IMR-90 (cell line): ENCODE results near the gene DOCK1. TPM values are rescaled to one million over a fixed set of nuclear protein-coding genes. Genes with fewer than 3 reads are reported as not detected.

Source experiments
- ATAC-seq: fragments of 200-7000 bp; cut with Tn5 transposase; 2 replicates; pipeline ENCODE4 v1.9.1; 2020; ENCODE audit warnings: low read depth, mild to moderate bottlenecking, moderate library complexity
- BruUV-seq: library from RNA; stranded (reverse); fragments of 400-500 nt; replicated peaks from 2 replicates; lab custom pipeline; 2021; lab: Mats Ljungman, UMichigan
- CTCF ChIA-PET: fragments of 300-600 bp; formaldehyde crosslinking; extraction: SDS; loops from one replicate; lab custom pipeline; 2021; ENCODE audit warnings: antibody characterized with exemption; lab: Yijun Ruan, JAX
- POLR2A ChIA-PET: fragments of 300-600 bp; sonication (Branson Sonifier 250); formaldehyde crosslinking; loops from one replicate; lab custom pipeline; 2022; ENCODE audit warnings: antibody characterized with exemption; ENCODE audit not compliant: unreplicated experiment; lab: Charles Lee
- DNase-seq: peaks from one replicate; pipeline ENCODE4 v3.0.0; 2013
- H2AFZ ChIP-seq: replicated peaks from 2 replicates; pipeline ENCODE3; 2013; ENCODE audit warnings: low read length, mild to moderate bottlenecking; ENCODE audit not compliant: poor library complexity
- H2AK5ac ChIP-seq: 2 replicates; pipeline ENCODE4 v1.6.1; 2013; ENCODE audit warnings: low read depth, low read length, inconsistent platforms
- H2AK9ac ChIP-seq: replicated peaks from 2 replicates; pipeline ENCODE3; 2013; ENCODE audit warnings: mild to moderate bottlenecking, low read depth, low read length, moderate library complexity; ENCODE audit not compliant: poor library complexity
- H2BK120ac ChIP-seq: 2 replicates; pipeline ENCODE4 v1.6.1; 2013; ENCODE audit warnings: low read depth, low read length, inconsistent platforms
- H2BK15ac ChIP-seq: 3 replicates; pipeline ENCODE4 v1.6.1; 2013; ENCODE audit warnings: low read depth, low read length, inconsistent platforms
- H2BK20ac ChIP-seq: 2 replicates; pipeline ENCODE4 v1.6.1; 2013; ENCODE audit warnings: low read depth, mild to moderate bottlenecking, inconsistent platforms, low read length, moderate library complexity
- H2BK5ac ChIP-seq: 2 replicates; pipeline ENCODE4 v1.6.1; 2013; ENCODE audit warnings: mild to moderate bottlenecking, low read depth, low read length, inconsistent platforms; ENCODE audit not compliant: poor library complexity, severe bottlenecking
- H3K14ac ChIP-seq: replicated peaks from 2 replicates; pipeline ENCODE4 v1.6.1; 2013; ENCODE audit warnings: low read depth, low read length, inconsistent platforms
- H3K18ac ChIP-seq: 2 replicates; pipeline ENCODE4 v1.6.1; 2013; ENCODE audit warnings: low read depth, low read length, control low read depth
- H3K23ac ChIP-seq: 2 replicates; pipeline ENCODE4 v1.6.1; 2013; ENCODE audit warnings: low read depth, low read length, inconsistent platforms
- H3K27ac ChIP-seq: 2 replicates; pipeline ENCODE4 v1.5.1; 2013; ENCODE audit warnings: mild to moderate bottlenecking, control low read depth, low read length; ENCODE audit not compliant: insufficient read depth
- H3K27me3 ChIP-seq: 2 replicates; pipeline ENCODE4 v1.6.1; 2013; ENCODE audit warnings: low read length; ENCODE audit not compliant: control insufficient read depth, insufficient read depth
- H3K36me3 ChIP-seq: 2 replicates; pipeline ENCODE4 v1.6.1; 2013; ENCODE audit warnings: low read length, mixed read lengths; ENCODE audit not compliant: control insufficient read depth, insufficient read depth
- H3K4ac ChIP-seq: 2 replicates; pipeline ENCODE4 v1.6.1; 2013; ENCODE audit warnings: low read depth, low read length, inconsistent platforms
- H3K4me1 ChIP-seq: 2 replicates; pipeline ENCODE4 v1.6.1; 2013; ENCODE audit warnings: low read length, mixed read lengths; ENCODE audit not compliant: control insufficient read depth, insufficient read depth
- H3K4me2 ChIP-seq: 2 replicates; pipeline ENCODE4 v1.6.1; 2013; ENCODE audit warnings: low read depth, mild to moderate bottlenecking, control low read depth, low read length, moderate library complexity
- H3K4me3 ChIP-seq: 2 replicates; pipeline ENCODE4 v1.5.1; 2013; ENCODE audit warnings: low read depth, mild to moderate bottlenecking, control low read depth, low read length, moderate library complexity; ENCODE audit not compliant: insufficient read depth
- H3K56ac ChIP-seq: 2 replicates; pipeline ENCODE4 v1.6.1; 2013; ENCODE audit warnings: low read length, inconsistent platforms; ENCODE audit not compliant: insufficient read depth; ENCODE audit errors: extremely low read depth
- H3K79me1 ChIP-seq, 2 experiments: 2 replicates each; pipeline ENCODE4 v1.6.1; 2013; ENCODE audit warnings: low read length in 2 of 2, inconsistent platforms in 1 of 2, low read depth in 1 of 2
- H3K9ac ChIP-seq: 2 replicates; pipeline ENCODE4 v1.6.1; 2013; ENCODE audit warnings: low read depth, low read length, control low read depth
- H3K9me1 ChIP-seq: 2 replicates; pipeline ENCODE4 v1.6.1; 2013; ENCODE audit warnings: low read length, inconsistent platforms; ENCODE audit not compliant: insufficient read depth
- H3K9me3 ChIP-seq: 2 replicates; pipeline ENCODE4 v1.6.1; 2013; ENCODE audit warnings: low read length; ENCODE audit not compliant: control insufficient read depth, insufficient read depth
- H4K20me1 ChIP-seq: 2 replicates; pipeline ENCODE4 v1.6.1; 2013; ENCODE audit warnings: low read length, inconsistent platforms; ENCODE audit not compliant: insufficient read depth
- H4K5ac ChIP-seq: 2 replicates; pipeline ENCODE4 v1.6.1; 2013; ENCODE audit warnings: mild to moderate bottlenecking, low read depth, low read length, control low read depth
- H4K8ac ChIP-seq, 2 experiments: 2 replicates each; pipeline ENCODE4 v1.6.1; 2013; ENCODE audit warnings: low read depth in 2 of 2, low read length in 2 of 2, control low read depth in 1 of 2, inconsistent platforms in 1 of 2
- H4K91ac ChIP-seq: 2 replicates; pipeline ENCODE4 v1.6.1; 2013; ENCODE audit warnings: low read depth, low read length, inconsistent platforms; ENCODE audit not compliant: insufficient read depth
- SMC3 ChIP-seq: fragments of 150-350 bp; IDR thresholded peaks from 2 replicates; pipeline ENCODE4 v1.6.1; 2016; ENCODE audit warnings: low read depth, mild to moderate bottlenecking, antibody characterized with exemption, low read length, moderate library complexity
- WGBS, 2 experiments: methylation state at CpG; one replicate each; pipeline versions ENCODE4 v1.1.5 to v1.1.7; 2013; ENCODE audit warnings: missing lambda C conversion rate in 2 of 2; ENCODE audit not compliant: insufficient read length in 1 of 2; ENCODE audit errors: extremely low coverage in 2 of 2; 5-methylcytosine and 5-hydroxymethylcytosine counted together
- dilution Hi-C: fragments of 300-500 bp; cut with HindIII; formaldehyde crosslinking; loops from one replicate; pipeline ENCODE4 v1.14.3; 2018; ENCODE audit warnings: low sequenced_read_pairs; ENCODE audit not compliant: unreplicated experiment
- in situ Hi-C: fragments of 300-500 bp; cut with MboI; formaldehyde crosslinking; loops from 3 replicates; pipeline ENCODE4 v1.14.3; 2019; ENCODE audit warnings: low sequenced_read_pairs, inconsistent platforms, mixed read lengths
- intact Hi-C: fragments of 100-400 bp; cut with micrococcal nuclease; formaldehyde crosslinking; loops from 2 replicates; pipeline ENCODE4 v1.10.0; 2022
- polyA plus RNA-seq, 3 experiments: library from polyadenylated mRNA; depleted of rRNA; stranded (reverse); fragments of >200 nt; gene quantifications; 2 replicates each; pipeline ENCODE4 v1.2.3, GENCODE V29; 2012; ENCODE audit warnings: low replicate concordance in 1 of 3
- total RNA-seq: library from RNA; depleted of rRNA; stranded (reverse); fragments of >200 nt; gene quantifications from 2 replicates; pipeline ENCODE4 v1.2.3, GENCODE V29; 2012

DOCK1 gene
- total and polyA plus RNA-seq, 2 of the 4 experiments (the other 2 are of a cell fraction), result 28.2 to 71.0 TPM

DNA sequence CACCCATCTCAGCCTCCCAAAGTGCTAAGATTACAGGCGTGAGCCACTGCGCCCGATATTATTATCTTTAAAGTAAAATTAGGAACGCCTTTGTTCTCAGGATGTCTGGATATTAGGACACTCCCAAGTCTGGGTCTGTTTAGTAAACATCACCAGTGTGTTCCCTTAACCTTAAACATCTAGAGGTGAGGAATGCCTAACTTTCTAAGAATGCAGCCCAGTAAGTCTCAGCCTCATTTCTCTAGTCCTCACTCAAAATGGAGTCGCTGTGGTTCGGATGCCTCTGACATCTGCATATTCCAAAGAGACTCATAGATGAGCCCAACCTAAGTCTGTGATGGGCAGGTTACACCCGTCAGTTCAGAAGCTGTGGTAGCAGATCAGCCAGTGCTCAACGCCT, 295.4 kb downstream of the DOCK1 start:
- Histone ChIP-seq H4K20me1 (peaks cover 24% of the 10 kb centered on the region), H2AFZ (no peak overlapping the region), H3K18ac (no peak overlapping the region), H3K27me3 (no peaks in the 10 kb centered on the region; the same call in 1 of the 2 replicates), H3K36me3 (peaks cover 11% of the 10 kb centered on the region), H2BK5ac (no peak overlapping the region), H3K9me3 (no peaks in the 10 kb centered on the region), H3K9me1 (peaks cover 7% of the 10 kb centered on the region), H3K9ac (no peak overlapping the region), H2BK20ac (no peak overlapping the region), H3K14ac (no peak overlapping the region), H3K56ac (no peak overlapping the region), H3K27ac (no peak overlapping the region), H3K4me1 (peaks cover 4% of the 10 kb centered on the region; the same call in 1 of the 2 replicates), H2BK120ac (no peak overlapping the region), H2BK15ac (no peak overlapping the region), H3K23ac (no peak overlapping the region), H4K8ac (no peak overlapping the region), H3K4me3 (no peak overlapping the region), H2AK9ac (no peak overlapping the region), H3K79me1 (peaks cover 0 to 19% of the 10 kb centered on the region in 2 experiments; a peak in 2 of 4 replicates), H3K4ac (no peak overlapping the region), H2AK5ac (no peak overlapping the region), H4K5ac (no peak overlapping the region), H3K4me2 (no peak overlapping the region), H4K91ac (no peak overlapping the region)
- TF ChIP-seq SMC3, result no peak
- ATAC-seq (no peak), DNase-seq (no peak)
- intact Hi-C loops, result no loop called here
- in situ Hi-C loops, result no loop called here
- WGBS, 2 experiments, result 92% methylated on average over 2 of the region's 8 CpGs; no CpG with 5 or more reads in 1 of the 2 experiments
- no TSS peak for BruUV-seq
- dilution Hi-C loops, result no loop called here
- POLR2A ChIA-PET, result no interaction called here
- CTCF ChIA-PET, result no interaction called here
